ENCODE measurements around the gene LYRM4.

- TF ChIP-seq CTCF (conservative IDR thresholded peaks at IDR 0.05; ENCODE audit: low read depth in 2 of 2) (no peak), EZH2 (IDR thresholded peaks at IDR 0.05; ENCODE audit: low read depth, unreplicated experiment) (no peak), CREB1 (CRISPR knock-in tag; IDR thresholded peaks at IDR 0.05; ENCODE audit: low read depth) (no peak), EZH2phosphoT487 (IDR thresholded peaks at IDR 0.05; ENCODE audit: unreplicated experiment) (no peak), REST (IDR thresholded peaks at IDR 0.05; ENCODE audit: unreplicated experiment) (no peak), POLR2AphosphoS5 (IDR thresholded peaks at IDR 0.05; ENCODE audit: low read depth) (no peak), ZNF462 (CRISPR knock-in tag; IDR thresholded peaks at IDR 0.05) (no peak), JUNB (IDR thresholded peaks at IDR 0.05; ENCODE audit: unreplicated experiment) (no peak), ZNF331 (CRISPR knock-in tag; IDR thresholded peaks at IDR 0.05; ENCODE audit: low read depth) (no peak), ZNF114 (CRISPR knock-in tag; IDR thresholded peaks at IDR 0.05) (no peak), NANOG (IDR thresholded peaks at IDR 0.05; ENCODE audit: borderline replicate concordance) (no peak), STAT1 (IDR thresholded peaks at IDR 0.05; ENCODE audit: unreplicated experiment) (no peak), ETS1 (IDR thresholded peaks at IDR 0.05) (no peak)
These were observed 13.5 kb upstream of the LYRM4 start for GRCh38 chr6:5274231-5274630.
